ENCODE results near the gene DIPK1C. TPM values are rescaled to one million over a fixed set of nuclear protein-coding genes. Genes with fewer than 3 reads are reported as not detected.

DIPK1C gene
- total RNA-seq, 1 experiment from 2014 or later = not detected

- no peak for TF ChIP-seq CTCF (IDR thresholded peaks at IDR 0.05; ENCODE audit: insufficient read depth in 1 of 2, low read depth in 1 of 2, low read length in 1 of 2, severe bottlenecking in 1 of 2, unreplicated experiment in 1 of 2)
- H3K36me3 ChIP-seq (ENCODE audit: control insufficient read depth, insufficient read depth, low read length) = no peaks in the 10 kb centered on the region
- intact Hi-C loops (cut with micrococcal nuclease; ENCODE audit: unreplicated experiment) = no loop called here
Measured at GRCh38 chr18:74425876-74426275, 31.2 kb downstream of the DIPK1C start.

GRCh38 chr18:74425161-74425560 is 31.9 kb downstream of the DIPK1C start:
- intact Hi-C loops (cut with micrococcal nuclease; ENCODE audit: unreplicated experiment) = no loop called here
- H3K4me3 Mint-ChIP-seq (ENCODE audit: unreplicated experiment) = no peak overlapping the region
- CTCF ChIA-PET = no interaction called here
- Histone ChIP-seq H3K27me3 (replicated peaks; ENCODE audit: control insufficient read depth, insufficient read depth, low read length) (no peaks in the 10 kb centered on the region), H3K36me3 (ENCODE audit: control insufficient read depth, insufficient read depth, low read length) (no peaks in the 10 kb centered on the region), H3K4me1 (no peaks in the 10 kb centered on the region), H3K4me3 (ENCODE audit: low read depth, low read length) (no peak overlapping the region), H3K9me3 (no peaks in the 10 kb centered on the region)
- DNase-seq = no peak
- H3K27ac Mint-ChIP-seq (ENCODE audit: unreplicated experiment) = no peak overlapping the region
- POLR2A ChIA-PET = no interaction called here
- no peaks in the 10 kb centered on the region for H3K9me3 Mint-ChIP-seq (ENCODE audit: unreplicated experiment)
- no peaks in the 10 kb centered on the region for H3K36me3 Mint-ChIP-seq (ENCODE audit: insufficient read depth, unreplicated experiment)
- no TSS peak for BruUV-seq (replicated peaks)
- H3K4me1 Mint-ChIP-seq (ENCODE audit: low read depth, unreplicated experiment) = no peaks in the 10 kb centered on the region
- no peak for TF ChIP-seq CTCF (IDR thresholded peaks at IDR 0.05; ENCODE audit: insufficient read depth in 1 of 2, low read depth in 1 of 2, low read length in 1 of 2, severe bottlenecking in 1 of 2, unreplicated experiment in 1 of 2)
- H3K27me3 Mint-ChIP-seq (ENCODE audit: insufficient read depth, unreplicated experiment) = peaks cover 4% of the 10 kb centered on the region

More at GRCh38 chr18:74425876-74426275, 31.2 kb downstream of the DIPK1C start:
- no peaks in the 10 kb centered on the region for H3K4me1 Mint-ChIP-seq (ENCODE audit: low read depth, unreplicated experiment)
- ChIA-PET POLR2A (no interaction called here), CTCF (no interaction called here)
- Histone ChIP-seq H3K27me3 (replicated peaks; ENCODE audit: control insufficient read depth, insufficient read depth, low read length) (no peaks in the 10 kb centered on the region), H3K4me3 (ENCODE audit: low read depth, low read length) (no peak overlapping the region), H3K4me1 (no peaks in the 10 kb centered on the region), H3K9me3 (no peaks in the 10 kb centered on the region)
- no peaks in the 10 kb centered on the region for H3K36me3 Mint-ChIP-seq (ENCODE audit: insufficient read depth, unreplicated experiment)
- DNase-seq = no peak
- H3K4me3 Mint-ChIP-seq (ENCODE audit: unreplicated experiment) = no peak overlapping the region
- BruUV-seq (replicated peaks) = no TSS peak
- peaks cover 1% of the 10 kb centered on the region for H3K27me3 Mint-ChIP-seq (ENCODE audit: insufficient read depth, unreplicated experiment)
- H3K27ac Mint-ChIP-seq (ENCODE audit: unreplicated experiment) = no peak overlapping the region
- no peaks in the 10 kb centered on the region for H3K9me3 Mint-ChIP-seq (ENCODE audit: unreplicated experiment)

- Histone ChIP-seq H3K4me3 (ENCODE audit: low read depth, low read length) (no peak overlapping the region), H3K9me3 (no peaks in the 10 kb centered on the region), H3K36me3 (ENCODE audit: control insufficient read depth, insufficient read depth, low read length) (no peaks in the 10 kb centered on the region), H3K4me1 (no peaks in the 10 kb centered on the region), H3K27me3 (replicated peaks; ENCODE audit: control insufficient read depth, insufficient read depth, low read length) (no peaks in the 10 kb centered on the region)
- no peak overlapping the region for H3K4me3 Mint-ChIP-seq (ENCODE audit: unreplicated experiment)
- ChIA-PET POLR2A (no interaction called here), CTCF (no interaction called here)
- no peak for TF ChIP-seq CTCF (IDR thresholded peaks at IDR 0.05; ENCODE audit: insufficient read depth in 1 of 2, low read depth in 1 of 2, low read length in 1 of 2, severe bottlenecking in 1 of 2, unreplicated experiment in 1 of 2)
- H3K9me3 Mint-ChIP-seq (ENCODE audit: unreplicated experiment) = no peaks in the 10 kb centered on the region
- H3K36me3 Mint-ChIP-seq (ENCODE audit: insufficient read depth, unreplicated experiment) = no peaks in the 10 kb centered on the region
- no TSS peak for BruUV-seq (replicated peaks)
- H3K27me3 Mint-ChIP-seq (ENCODE audit: insufficient read depth, unreplicated experiment) = peaks cover 8% of the 10 kb centered on the region
- no peak for DNase-seq
- no peaks in the 10 kb centered on the region for H3K4me1 Mint-ChIP-seq (ENCODE audit: low read depth, unreplicated experiment)
- intact Hi-C loops (cut with micrococcal nuclease; ENCODE audit: unreplicated experiment) = no loop called here
- no peak overlapping the region for H3K27ac Mint-ChIP-seq (ENCODE audit: unreplicated experiment)
Measured at GRCh38 chr18:74422541-74422940, 34.6 kb downstream of the DIPK1C start.
